Parathyroid adenoma (tissue), 2 donors: ENCODE measurements around the gene ROCK1.

Experiments used
- H2AFZ ChIP-seq: fragments of 300-600 bp; sonication (generic); one replicate; pipeline ENCODE4 v1.7.0; 2017; ENCODE audit warnings: antibody characterized with exemption, mild to moderate bottlenecking
- H3K27ac ChIP-seq: fragments of 300-600 bp; sonication (generic); one replicate; pipeline ENCODE4 v1.7.0; 2017
- H3K27me3 ChIP-seq: fragments of 300-600 bp; sonication (generic); one replicate; pipeline ENCODE4 v1.7.0; 2017; ENCODE audit warnings: low read length; ENCODE audit not compliant: control insufficient read depth, insufficient read depth
- H3K36me3 ChIP-seq: fragments of 300-600 bp; sonication (generic); one replicate; pipeline ENCODE4 v1.7.0; 2017; ENCODE audit warnings: low read length; ENCODE audit not compliant: control insufficient read depth, insufficient read depth
- H3K4me1 ChIP-seq: fragments of 300-600 bp; sonication (generic); one replicate; pipeline ENCODE4 v1.7.0; 2017; ENCODE audit warnings: control low read depth
- H3K4me2 ChIP-seq: fragments of 300-600 bp; sonication (generic); one replicate; pipeline ENCODE4 v1.7.0; 2017; ENCODE audit warnings: low read length
- H3K4me3 ChIP-seq: fragments of 300-600 bp; sonication (generic); one replicate; pipeline ENCODE4 v1.7.0; 2017; ENCODE audit warnings: low read depth, low read length
- H3K79me2 ChIP-seq: fragments of 300-600 bp; sonication (generic); one replicate; pipeline ENCODE4 v1.7.0; 2017; ENCODE audit warnings: control low read depth
- H3K9ac ChIP-seq: fragments of 300-600 bp; sonication (generic); one replicate; pipeline ENCODE4 v1.7.0; 2017; ENCODE audit warnings: mild to moderate bottlenecking
- H3K9me3 ChIP-seq: fragments of 300-600 bp; sonication (generic); one replicate; pipeline ENCODE4 v1.7.0; 2017; ENCODE audit warnings: low read length; ENCODE audit not compliant: control insufficient read depth
- TF ChIP-seq, protein P1 (sequence below): fragments of 300-600 bp; sonication (generic); IDR thresholded peaks from one replicate; pipeline ENCODE4 v1.7.0; 2017; ENCODE audit warnings: antibody characterized with exemption, mild to moderate bottlenecking
- donor health status: primary hyperparathyroidism.

Gene ROCK1

DNA sequence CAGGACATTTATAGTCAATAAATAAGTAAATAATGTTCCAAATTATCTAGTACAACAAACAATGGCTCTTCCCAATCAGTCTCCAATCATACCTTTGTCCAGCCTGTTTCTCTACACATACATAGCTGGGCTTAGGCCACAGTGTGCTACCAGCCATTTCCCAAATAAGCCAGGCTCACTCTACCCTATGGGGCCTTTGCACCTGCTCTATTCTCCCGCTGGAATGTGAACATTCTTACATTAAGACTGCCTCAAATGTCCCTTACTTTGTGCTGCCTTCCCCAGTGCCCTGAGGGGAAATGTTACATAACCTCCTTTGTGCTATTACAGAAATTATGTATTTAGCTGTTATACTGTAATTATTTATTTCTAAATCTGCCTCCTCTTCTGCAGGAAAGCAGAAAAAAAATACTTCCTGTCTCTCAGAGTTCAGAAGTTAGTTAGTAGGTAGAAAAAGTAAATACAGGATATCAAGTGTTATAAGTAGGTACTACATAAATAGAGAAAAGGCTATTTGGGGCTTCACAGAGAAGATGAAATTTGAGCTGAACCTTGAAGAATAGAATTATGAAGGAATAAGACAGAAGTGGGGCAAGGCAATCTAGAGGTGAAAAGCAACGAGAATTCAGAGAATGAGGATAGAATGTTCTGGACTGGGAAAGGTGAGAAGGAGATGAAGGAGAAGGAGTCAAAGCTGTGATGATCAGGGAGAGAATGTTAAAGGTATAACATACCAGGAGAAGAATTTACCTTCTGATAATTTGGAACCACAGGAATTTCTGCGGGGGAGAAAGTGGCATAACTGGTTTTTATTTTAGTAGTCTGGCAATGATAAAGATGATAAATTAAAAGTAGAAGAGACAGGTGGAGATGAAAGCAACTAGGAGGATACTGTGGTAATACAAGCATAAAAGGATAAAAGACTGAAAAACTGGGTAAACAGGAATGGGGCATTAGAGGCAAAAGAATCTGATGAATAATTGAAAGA, 37.0 kb downstream of the ROCK1 start:
- TF ChIP-seq, protein P1, sequence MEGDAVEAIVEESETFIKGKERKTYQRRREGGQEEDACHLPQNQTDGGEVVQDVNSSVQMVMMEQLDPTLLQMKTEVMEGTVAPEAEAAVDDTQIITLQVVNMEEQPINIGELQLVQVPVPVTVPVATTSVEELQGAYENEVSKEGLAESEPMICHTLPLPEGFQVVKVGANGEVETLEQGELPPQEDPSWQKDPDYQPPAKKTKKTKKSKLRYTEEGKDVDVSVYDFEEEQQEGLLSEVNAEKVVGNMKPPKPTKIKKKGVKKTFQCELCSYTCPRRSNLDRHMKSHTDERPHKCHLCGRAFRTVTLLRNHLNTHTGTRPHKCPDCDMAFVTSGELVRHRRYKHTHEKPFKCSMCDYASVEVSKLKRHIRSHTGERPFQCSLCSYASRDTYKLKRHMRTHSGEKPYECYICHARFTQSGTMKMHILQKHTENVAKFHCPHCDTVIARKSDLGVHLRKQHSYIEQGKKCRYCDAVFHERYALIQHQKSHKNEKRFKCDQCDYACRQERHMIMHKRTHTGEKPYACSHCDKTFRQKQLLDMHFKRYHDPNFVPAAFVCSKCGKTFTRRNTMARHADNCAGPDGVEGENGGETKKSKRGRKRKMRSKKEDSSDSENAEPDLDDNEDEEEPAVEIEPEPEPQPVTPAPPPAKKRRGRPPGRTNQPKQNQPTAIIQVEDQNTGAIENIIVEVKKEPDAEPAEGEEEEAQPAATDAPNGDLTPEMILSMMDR = no peak
- Histone ChIP-seq H3K4me1 (peaks cover 17% of the 10 kb centered on the region), H3K4me2 (no peak overlapping the region), H3K79me2 (peaks cover 42% of the 10 kb centered on the region), H3K27ac (peak overlapping the region; percentile 9), H3K27me3 (no peaks in the 10 kb centered on the region), H2AFZ (no peak overlapping the region), H3K36me3 (no peaks in the 10 kb centered on the region), H3K4me3 (no peak overlapping the region), H3K9ac (no peak overlapping the region), H3K9me3 (no peaks in the 10 kb centered on the region)

DNA sequence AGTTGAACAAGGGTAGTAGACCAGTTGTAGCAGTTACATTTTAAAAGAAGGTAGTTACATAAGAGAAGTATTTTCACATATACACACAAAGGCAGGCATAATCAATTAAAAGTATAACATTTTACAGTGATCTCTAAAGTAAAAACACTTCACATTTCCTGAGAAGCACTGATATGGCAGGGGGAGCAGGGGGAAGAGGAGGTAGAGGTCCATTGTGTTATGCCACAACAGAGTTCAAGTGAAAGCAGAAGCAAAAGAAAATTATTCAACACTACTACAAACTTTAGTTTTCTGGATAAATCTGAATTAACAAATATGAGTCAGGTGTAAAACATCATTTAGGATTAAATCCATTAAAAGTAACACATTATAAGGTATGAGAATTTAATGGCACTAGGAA, 38.4 kb downstream of the ROCK1 start:
- TF ChIP-seq, protein P1 = no peak
- H3K4me1 ChIP-seq = peaks cover 8% of the 10 kb centered on the region
- no peak overlapping the region for H3K9ac ChIP-seq
- H3K79me2 ChIP-seq = peaks cover 28% of the 10 kb centered on the region
- no peak overlapping the region for H3K4me3 ChIP-seq
- no peak overlapping the region for H3K27ac ChIP-seq
- no peaks in the 10 kb centered on the region for H3K27me3 ChIP-seq
- H3K9me3 ChIP-seq = no peaks in the 10 kb centered on the region
- H2AFZ ChIP-seq = no peak overlapping the region
- H3K4me2 ChIP-seq = no peak overlapping the region
- no peaks in the 10 kb centered on the region for H3K36me3 ChIP-seq

DNA sequence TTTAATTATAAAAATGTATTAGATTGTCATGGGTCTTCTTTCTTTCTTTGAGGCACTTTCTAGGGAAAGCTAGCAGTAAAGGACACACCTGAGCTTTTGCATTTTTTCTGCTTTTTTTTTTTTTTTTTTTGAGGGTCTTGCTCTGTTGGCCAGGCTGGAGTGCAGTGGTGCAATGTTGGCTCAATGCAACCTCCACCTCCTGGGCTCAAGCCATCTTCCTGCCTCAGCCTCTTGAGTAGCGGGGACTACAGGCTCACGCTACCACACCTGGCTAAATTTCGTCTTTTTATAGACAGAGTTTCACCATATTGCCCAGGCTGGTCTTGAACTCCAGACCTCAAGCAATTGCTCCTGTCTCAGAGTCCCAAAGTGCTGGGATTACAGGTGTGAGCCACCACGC, 40.5 kb downstream of the ROCK1 start:
- H3K4me3 ChIP-seq = no peak overlapping the region
- no peak overlapping the region for H2AFZ ChIP-seq
- TF ChIP-seq, protein P1 = no peak
- no peak overlapping the region for H3K4me2 ChIP-seq
- H3K36me3 ChIP-seq = no peaks in the 10 kb centered on the region
- no peak overlapping the region for H3K9ac ChIP-seq
- H3K27me3 ChIP-seq = no peaks in the 10 kb centered on the region
- H3K79me2 ChIP-seq = peaks cover 16% of the 10 kb centered on the region
- peaks cover 8% of the 10 kb centered on the region for H3K4me1 ChIP-seq
- no peak overlapping the region for H3K27ac ChIP-seq
- H3K9me3 ChIP-seq = no peaks in the 10 kb centered on the region

DNA sequence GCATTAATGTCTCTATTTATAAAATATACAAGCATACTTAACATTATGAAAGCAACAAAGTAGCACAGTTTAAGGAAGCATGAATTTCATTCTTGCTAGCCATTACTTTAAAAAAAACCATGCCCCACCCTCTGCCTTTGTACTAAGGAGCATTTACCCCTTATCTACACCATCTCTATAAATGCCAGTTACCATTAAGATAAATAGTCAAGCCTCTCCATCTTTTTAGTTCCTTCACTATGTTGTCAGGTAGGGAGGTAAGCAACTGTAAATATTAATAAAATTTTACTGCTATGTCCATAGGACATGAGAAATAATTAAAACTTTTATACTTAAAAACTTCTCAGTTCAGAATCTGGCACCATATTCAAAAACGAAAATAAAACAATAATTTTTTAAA, 42.1 kb downstream of the ROCK1 start:
- Histone ChIP-seq H3K9ac (no peak overlapping the region), H3K27me3 (no peaks in the 10 kb centered on the region), H3K79me2 (peaks cover 14% of the 10 kb centered on the region), H3K36me3 (no peaks in the 10 kb centered on the region), H3K4me3 (no peak overlapping the region), H3K4me2 (no peak overlapping the region), H3K27ac (no peak overlapping the region), H3K9me3 (no peaks in the 10 kb centered on the region), H2AFZ (no peak overlapping the region), H3K4me1 (peaks cover 8% of the 10 kb centered on the region)
- TF ChIP-seq, protein P1 = no peak
